HCT116 (cell line): Measurements from ENCODE around the gene SPIRE1.

Experiments used
- CTCF ChIP-seq, 3 experiments: fragments of 200-600 bp in 1 of 3; sonication (generic) in 1 of 3; IDR thresholded peaks in 2 of 3; conservative IDR thresholded peaks in 1 of 3; 2 replicates each; pipeline ENCODE4 v1.5.1; 2012 to 2017; ENCODE audit warnings: low read depth in 2 of 3, low read length in 2 of 3, antibody characterized with exemption in 1 of 3, borderline replicate concordance in 1 of 3, control low read depth in 1 of 3, mild to moderate bottlenecking in 1 of 3, mixed read lengths in 1 of 3, mixed run types in 1 of 3, moderate library complexity in 1 of 3; ENCODE audit not compliant: insufficient read depth in 1 of 3
- EGR1 ChIP-seq: IDR thresholded peaks from 2 replicates; pipeline ENCODE4 v1.6.1; 2012; ENCODE audit warnings: low read depth
- EZH2 ChIP-seq: fragments of 200-600 bp; sonication (generic); IDR thresholded peaks from 2 replicates; pipeline ENCODE4 v1.6.1; 2017; ENCODE audit warnings: antibody characterized with exemption, mixed run types
- JUND ChIP-seq: IDR thresholded peaks from 2 replicates; pipeline ENCODE4 v1.6.1; 2012
- MAX ChIP-seq: IDR thresholded peaks from 2 replicates; pipeline ENCODE4 v1.6.1; 2012
- POLR2A ChIP-seq: IDR thresholded peaks from 2 replicates; pipeline ENCODE4 v1.7.0; 2011; ENCODE audit warnings: borderline replicate concordance; ENCODE audit not compliant: insufficient read depth, insufficient read length; ENCODE audit errors: extremely low read depth
- POLR2AphosphoS5 ChIP-seq: IDR thresholded peaks from 2 replicates; pipeline ENCODE4 v1.6.1; 2011; ENCODE audit warnings: mild to moderate bottlenecking, low read depth, low read length, moderate library complexity
- RAD21 ChIP-seq: IDR thresholded peaks from 2 replicates; pipeline ENCODE4 v1.6.1; 2012; ENCODE audit warnings: low read depth, mild to moderate bottlenecking
- SIN3A ChIP-seq: IDR thresholded peaks from 2 replicates; pipeline ENCODE4 v1.6.1; 2012; ENCODE audit warnings: low read depth
- SP1 ChIP-seq: IDR thresholded peaks from 2 replicates; pipeline ENCODE4 v1.6.1; 2012; ENCODE audit warnings: low read depth

- TF ChIP-seq CTCF (IDR thresholded peaks at IDR 0.05 in 2 of 3, conservative IDR thresholded peaks at IDR 0.05 in 1 of 3; ENCODE audit: borderline replicate concordance in 1 of 3, insufficient read depth in 1 of 3, low read depth in 2 of 3, low read length in 2 of 3) = no peak
- TF ChIP-seq SP1 = no peak
- TF ChIP-seq JUND = no peak
- TF ChIP-seq SIN3A = no peak
- TF ChIP-seq POLR2A = no peak
- no peak for TF ChIP-seq EZH2
- TF ChIP-seq EGR1 = no peak
- TF ChIP-seq POLR2AphosphoS5 = no peak
- TF ChIP-seq RAD21 = no peak
- TF ChIP-seq MAX = no peak
Observed at GRCh38 chr18:12640881-12641200, 17.1 kb downstream of the SPIRE1 start.
